Keratinocyte (primary cell): ENCODE data around the gene ARHGAP31. TPM values are rescaled to one million over a fixed set of nuclear protein-coding genes. Genes with fewer than 3 reads are reported as not detected.

Experiments used
- DNase-seq: peaks from one replicate; pipeline ENCODE4 v3.0.0-alpha.2; 2011; ENCODE audit warnings: low read depth, missing footprints, low spot score
- FAIRE-seq: peaks from 2 replicates; lab custom pipeline; 2011; peaks lifted over from hg19 to GRCh38; lab: Jason Lieb, UNC
- H2AFZ ChIP-seq: 2 replicates; pipeline ENCODE4 v1.6.0; 2012; ENCODE audit warnings: low read length, control low read depth, inconsistent platforms; ENCODE audit not compliant: control insufficient read depth
- H3K27ac ChIP-seq: 2 replicates; pipeline ENCODE4 v1.5.1; 2011; ENCODE audit warnings: low read length; ENCODE audit not compliant: control insufficient read depth, insufficient read depth
- H3K27me3 ChIP-seq: 3 replicates; pipeline ENCODE4 v1.6.0; 2011; ENCODE audit warnings: low read length; ENCODE audit not compliant: control insufficient read depth, insufficient read depth; ENCODE audit errors: extremely low read depth
- H3K36me3 ChIP-seq, 2 experiments: 2 replicates in 1 of 2; 3 replicates in 1 of 2; pipeline ENCODE4 v1.5.1; 2011; ENCODE audit warnings: low read length in 2 of 2, mild to moderate bottlenecking in 1 of 2; ENCODE audit not compliant: control insufficient read depth in 2 of 2, insufficient read depth in 2 of 2; ENCODE audit errors: extremely low read depth in 1 of 2
- H3K4me1 ChIP-seq: 3 replicates; pipeline ENCODE4 v1.5.1; 2011; ENCODE audit warnings: low read length; ENCODE audit not compliant: control insufficient read depth, insufficient read depth; ENCODE audit errors: extremely low read depth
- H3K4me2 ChIP-seq: 3 replicates; pipeline ENCODE4 v1.6.0; 2011; ENCODE audit warnings: low read depth, low read length; ENCODE audit not compliant: control insufficient read depth, insufficient read depth; ENCODE audit errors: extremely low read depth
- H3K4me3 ChIP-seq, 3 experiments: fragments of 200-600 bp in 1 of 3; sonication (generic) in 1 of 3; 2 replicates in 2 of 3; 3 replicates in 1 of 3; pipeline ENCODE4 v1.5.1; 2011 to 2016; ENCODE audit warnings: low read length in 3 of 3, mild to moderate bottlenecking in 3 of 3, control low read depth in 2 of 3, inconsistent platforms in 1 of 3, low read depth in 1 of 3, mixed read lengths in 1 of 3, mixed run types in 1 of 3, moderate library complexity in 1 of 3; ENCODE audit not compliant: control insufficient read depth in 2 of 3, insufficient read depth in 2 of 3; ENCODE audit errors: extremely low read depth in 1 of 3
- H3K79me2 ChIP-seq: 2 replicates; pipeline ENCODE4 v1.6.0; 2012; ENCODE audit warnings: low read length; ENCODE audit not compliant: control insufficient read depth, insufficient read depth
- H3K9ac ChIP-seq: 3 replicates; pipeline ENCODE4 v1.6.0; 2011; ENCODE audit warnings: low read length; ENCODE audit not compliant: control insufficient read depth, insufficient read depth; ENCODE audit errors: extremely low read depth
- H3K9me1 ChIP-seq: 3 replicates; pipeline ENCODE4 v1.6.0; 2011; ENCODE audit warnings: low read length; ENCODE audit not compliant: control insufficient read depth, insufficient read depth; ENCODE audit errors: extremely low read depth
- H3K9me3 ChIP-seq: 2 replicates; pipeline ENCODE4 v1.5.1; 2012; ENCODE audit warnings: low read depth, low read length; ENCODE audit not compliant: control insufficient read depth
- H4K20me1 ChIP-seq: 3 replicates; pipeline ENCODE4 v1.6.0; 2011; ENCODE audit warnings: low read length; ENCODE audit not compliant: control insufficient read depth, insufficient read depth; ENCODE audit errors: extremely low read depth
- CTCF ChIP-seq, 3 experiments: IDR thresholded peaks in 1 of 3; conservative IDR thresholded peaks in 1 of 3; optimal IDR thresholded peaks in 1 of 3; 2 replicates in 2 of 3; 3 replicates in 1 of 3; pipeline versions ENCODE3 to v1.5.1; 2011; ENCODE audit warnings: low read length in 3 of 3, mild to moderate bottlenecking in 3 of 3, moderate library complexity in 2 of 3, control low read depth in 1 of 3, inconsistent platforms in 1 of 3; ENCODE audit not compliant: insufficient read depth in 2 of 3; ENCODE audit errors: extremely low read depth in 1 of 3
- EZH2 ChIP-seq: IDR thresholded peaks from one replicate; pipeline ENCODE4 v1.6.1; 2012; ENCODE audit warnings: inconsistent platforms, mild to moderate bottlenecking, low read length, moderate library complexity
- dilution Hi-C: fragments of 300-500 bp; cut with MboI; formaldehyde crosslinking; loops from one replicate; pipeline ENCODE4 v1.7.0; 2020; ENCODE audit warnings: low sequenced_read_pairs; ENCODE audit not compliant: extremely low pct_ligation_motif_present
- polyA plus RNA-seq, 5 experiments: library from polyadenylated mRNA; depleted of rRNA in 3 of 5; stranded (reverse) in 3 of 5; stranded (forward) in 1 of 5; unstranded in 1 of 5; fragments of >200 nt; gene quantifications; 1 replicate in 1 of 5; 2 replicates in 3 of 5; 3 replicates in 1 of 5; pipeline versions ENCODE4 v1.2.1 to v1.2.3, GENCODE V29; 2011 to 2012; ENCODE audit warnings: missing spikeins in 2 of 5, low read depth in 1 of 5, low replicate concordance in 1 of 5

ARHGAP31 gene
- polyA plus RNA-seq, 1 donor (not counting 4 experiments of a cell fraction or from before 2014, with no cell fraction given): 3.0 TPM

- Histone ChIP-seq H3K27me3 (no peaks in the 10 kb centered on the region), H2AFZ (peak overlapping the region; percentile 85), H4K20me1 (no peaks in the 10 kb centered on the region), H3K4me2 (peak overlapping the region; percentile 62), H3K9me1 (no peaks in the 10 kb centered on the region), H3K79me2 (no peaks in the 10 kb centered on the region), H3K27ac (peak overlapping the region; percentile 66), H3K9ac (peak overlapping the region; percentile 81), H3K9me3 (no peaks in the 10 kb centered on the region), H3K36me3 (no peaks in the 10 kb centered on the region), H3K4me1 (peaks cover 9% of the 10 kb centered on the region), H3K4me3 (peak overlapping the region; percentile 50 to 75 (median 70))
- TF ChIP-seq CTCF (optimal IDR thresholded peaks at IDR 0.05 in 1 of 3, IDR thresholded peaks at IDR 0.05 in 1 of 3, conservative IDR thresholded peaks at IDR 0.05 in 1 of 3; ENCODE audit: extremely low read depth in 1 of 3, insufficient read depth in 2 of 3, low read length in 3 of 3) (no peak), EZH2 (no peak)
- dilution Hi-C loops: no loop called here
- peak; percentile 41 for FAIRE-seq
- DNase-seq: no peak
Measured at GRCh38 chr3:119322021-119322834, 28.0 kb downstream of the ARHGAP31 start.

GRCh38 chr3:119322835-119323722, 28.9 kb downstream of the ARHGAP31 start:
- no peak for FAIRE-seq

More at GRCh38 chr3:119322835-119323722, 28.9 kb downstream of the ARHGAP31 start:
- no peaks in the 10 kb centered on the region for H3K27me3 ChIP-seq
- peak overlapping the region; percentile 50 to 75 (median 70) for H3K4me3 ChIP-seq
- no peaks in the 10 kb centered on the region for H3K36me3 ChIP-seq
- H3K9me1 ChIP-seq: no peaks in the 10 kb centered on the region
- H3K9me3 ChIP-seq: no peaks in the 10 kb centered on the region
- H3K4me1 ChIP-seq: peaks cover 9% of the 10 kb centered on the region
- H3K79me2 ChIP-seq: no peaks in the 10 kb centered on the region
- H4K20me1 ChIP-seq: no peaks in the 10 kb centered on the region
- dilution Hi-C loops: no loop called here
- peak overlapping the region; percentile 81 for H3K9ac ChIP-seq
- TF ChIP-seq EZH2 (no peak), CTCF (optimal IDR thresholded peaks at IDR 0.05 in 1 of 3, IDR thresholded peaks at IDR 0.05 in 1 of 3, conservative IDR thresholded peaks at IDR 0.05 in 1 of 3; ENCODE audit: extremely low read depth in 1 of 3, insufficient read depth in 2 of 3, low read length in 3 of 3) (no peak)
- DNase-seq: no peak
- H3K27ac ChIP-seq: peak overlapping the region; percentile 66
- peak overlapping the region; percentile 62 for H3K4me2 ChIP-seq
- peak overlapping the region; percentile 85 for H2AFZ ChIP-seq
